GM21717 (cell line): ENCODE data around the gene PIM3.

Source experiments
- ATAC-seq: cut with Tn5 transposase; IDR thresholded peaks from one replicate; pipeline ENCODE4 v1.9.1; 2021; ENCODE audit warnings: mild to moderate bottlenecking, moderate library complexity; ENCODE audit not compliant: unreplicated experiment

The PIM3 gene

GRCh38 chr22:49966041-49966773 is 5.6 kb downstream of the PIM3 start:
- ATAC-seq = no peak

- no peak for ATAC-seq
These were observed 6.5 kb downstream of the PIM3 start for GRCh38 chr22:49966774-49967705.

- ATAC-seq = no peak
These were observed 7.2 kb downstream of the PIM3 start for GRCh38 chr22:49967706-49968208.

- ATAC-seq = no peak
These were observed 7.8 kb downstream of the PIM3 start for GRCh38 chr22:49968313-49968830.

GRCh38 chr22:49968831-49969661 is 8.5 kb downstream of the PIM3 start:
- no peak for ATAC-seq

GRCh38 chr22:49969751-49970527 is 9.4 kb downstream of the PIM3 start:
- no peak for ATAC-seq

- peak; percentile 51 for ATAC-seq
These were observed 10.1 kb downstream of the PIM3 start for GRCh38 chr22:49970528-49971231.

GRCh38 chr22:49971232-49972162 is 10.9 kb downstream of the PIM3 start:
- peak; percentile 15 for ATAC-seq

GRCh38 chr22:49972163-49973017 is 11.8 kb downstream of the PIM3 start:
- ATAC-seq = no peak

GRCh38 chr22:49973018-49973961 is 12.7 kb downstream of the PIM3 start:
- no peak for ATAC-seq

- peak; percentile 9 for ATAC-seq
These were observed 15.2 kb downstream of the PIM3 start for GRCh38 chr22:49975543-49976389.

- peak; percentile 44 for ATAC-seq
These were observed 16.0 kb downstream of the PIM3 start for GRCh38 chr22:49976439-49977175.

- no peak for ATAC-seq
These were observed 17.0 kb downstream of the PIM3 start for GRCh38 chr22:49977578-49977977.

- ATAC-seq = no peak
These were observed 19.2 kb downstream of the PIM3 start for GRCh38 chr22:49979587-49980264.
